Measurements from ENCODE around the gene ZGPAT.

- no peak for TF ChIP-seq CTCF (IDR thresholded peaks at IDR 0.05)
- TF ChIP-seq POLR2A (IDR thresholded peaks at IDR 0.05): no peak
- TF ChIP-seq POLR2AphosphoS5 (IDR thresholded peaks at IDR 0.05): no peak
- TF ChIP-seq EP300 (IDR thresholded peaks at IDR 0.05): no peak
These were observed 834 bp upstream of the ZGPAT start for GRCh38 chr20:63706852-63707557.
